ENCODE results near the gene IRAK1.

DNA sequence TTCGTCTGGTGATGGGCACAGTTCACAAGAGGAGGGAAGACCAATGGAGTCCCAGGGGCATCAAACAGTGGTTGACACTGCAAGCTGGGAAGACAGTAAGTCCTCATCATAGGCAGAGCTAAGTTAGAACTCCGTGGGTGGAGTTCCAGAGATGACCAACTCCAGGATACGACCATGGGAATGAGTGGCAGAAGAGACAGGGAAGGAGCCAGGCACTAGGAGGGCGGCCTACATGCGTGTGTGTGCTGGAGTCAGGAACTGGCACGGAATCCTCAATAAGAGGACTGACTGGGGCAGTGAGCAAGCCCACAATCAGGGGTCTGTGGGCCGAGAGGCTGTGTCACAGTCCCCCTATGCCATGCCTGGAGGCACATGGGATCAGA lies 30.4 kb upstream of the IRAK1 start:
- TF ChIP-seq CSRNP3 (CRISPR knock-in tag; IDR thresholded peaks at IDR 0.05) (no peak), PPARA (CRISPR knock-in tag; IDR thresholded peaks at IDR 0.05; ENCODE audit: borderline replicate concordance) (no peak), RARB (CRISPR knock-in tag; IDR thresholded peaks at IDR 0.05) (no peak), PATZ1 (CRISPR knock-in tag; IDR thresholded peaks at IDR 0.05; ENCODE audit: borderline replicate concordance) (no peak), ZNF565 (CRISPR knock-in tag; conservative IDR thresholded peaks at IDR 0.05; ENCODE audit: low read depth) (no peak), ARNTL (CRISPR knock-in tag; IDR thresholded peaks at IDR 0.05; ENCODE audit: borderline replicate concordance, low read depth) (no peak), ZFP3 (CRISPR knock-in tag; IDR thresholded peaks at IDR 0.05) (no peak), ESRRG (CRISPR knock-in tag; IDR thresholded peaks at IDR 0.05) (no peak), ZNF70 (CRISPR knock-in tag; IDR thresholded peaks at IDR 0.05) (no peak), CREB5 (CRISPR knock-in tag; IDR thresholded peaks at IDR 0.05; ENCODE audit: low read depth) (no peak)
- TF ChIP-seq, protein P1, sequence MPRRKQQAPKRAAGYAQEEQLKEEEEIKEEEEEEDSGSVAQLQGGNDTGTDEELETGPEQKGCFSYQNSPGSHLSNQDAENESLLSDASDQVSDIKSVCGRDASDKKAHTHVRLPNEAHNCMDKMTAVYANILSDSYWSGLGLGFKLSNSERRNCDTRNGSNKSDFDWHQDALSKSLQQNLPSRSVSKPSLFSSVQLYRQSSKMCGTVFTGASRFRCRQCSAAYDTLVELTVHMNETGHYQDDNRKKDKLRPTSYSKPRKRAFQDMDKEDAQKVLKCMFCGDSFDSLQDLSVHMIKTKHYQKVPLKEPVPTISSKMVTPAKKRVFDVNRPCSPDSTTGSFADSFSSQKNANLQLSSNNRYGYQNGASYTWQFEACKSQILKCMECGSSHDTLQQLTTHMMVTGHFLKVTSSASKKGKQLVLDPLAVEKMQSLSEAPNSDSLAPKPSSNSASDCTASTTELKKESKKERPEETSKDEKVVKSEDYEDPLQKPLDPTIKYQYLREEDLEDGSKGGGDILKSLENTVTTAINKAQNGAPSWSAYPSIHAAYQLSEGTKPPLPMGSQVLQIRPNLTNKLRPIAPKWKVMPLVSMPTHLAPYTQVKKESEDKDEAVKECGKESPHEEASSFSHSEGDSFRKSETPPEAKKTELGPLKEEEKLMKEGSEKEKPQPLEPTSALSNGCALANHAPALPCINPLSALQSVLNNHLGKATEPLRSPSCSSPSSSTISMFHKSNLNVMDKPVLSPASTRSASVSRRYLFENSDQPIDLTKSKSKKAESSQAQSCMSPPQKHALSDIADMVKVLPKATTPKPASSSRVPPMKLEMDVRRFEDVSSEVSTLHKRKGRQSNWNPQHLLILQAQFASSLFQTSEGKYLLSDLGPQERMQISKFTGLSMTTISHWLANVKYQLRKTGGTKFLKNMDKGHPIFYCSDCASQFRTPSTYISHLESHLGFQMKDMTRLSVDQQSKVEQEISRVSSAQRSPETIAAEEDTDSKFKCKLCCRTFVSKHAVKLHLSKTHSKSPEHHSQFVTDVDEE (CRISPR knock-in tag; IDR thresholded peaks at IDR 0.05): no peak
- TF ChIP-seq, protein P2, sequence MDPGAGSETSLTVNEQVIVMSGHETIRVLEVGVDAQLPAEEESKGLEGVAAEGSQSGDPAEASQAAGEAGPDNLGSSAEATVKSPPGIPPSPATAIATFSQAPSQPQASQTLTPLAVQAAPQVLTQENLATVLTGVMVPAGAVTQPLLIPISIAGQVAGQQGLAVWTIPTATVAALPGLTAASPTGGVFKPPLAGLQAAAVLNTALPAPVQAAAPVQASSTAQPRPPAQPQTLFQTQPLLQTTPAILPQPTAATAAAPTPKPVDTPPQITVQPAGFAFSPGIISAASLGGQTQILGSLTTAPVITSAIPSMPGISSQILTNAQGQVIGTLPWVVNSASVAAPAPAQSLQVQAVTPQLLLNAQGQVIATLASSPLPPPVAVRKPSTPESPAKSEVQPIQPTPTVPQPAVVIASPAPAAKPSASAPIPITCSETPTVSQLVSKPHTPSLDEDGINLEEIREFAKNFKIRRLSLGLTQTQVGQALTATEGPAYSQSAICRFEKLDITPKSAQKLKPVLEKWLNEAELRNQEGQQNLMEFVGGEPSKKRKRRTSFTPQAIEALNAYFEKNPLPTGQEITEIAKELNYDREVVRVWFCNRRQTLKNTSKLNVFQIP (CRISPR knock-in tag; IDR thresholded peaks at IDR 0.05; ENCODE audit: borderline replicate concordance, low read depth): no peak

Data from SK-N-SH treated with all-trans-retinoic acid at 6 μM for 48 hours (cell line).